Keratinocyte (primary cell): ENCODE data around the gene SNHG17. TPM values are rescaled to one million over a fixed set of nuclear protein-coding genes. Genes with fewer than 3 reads are reported as not detected.

ENCODE experiments used
- DNase-seq: peaks from one replicate; pipeline ENCODE4 v3.0.0-alpha.2; 2011; ENCODE audit warnings: low read depth, missing footprints, low spot score
- FAIRE-seq: peaks from 2 replicates; lab custom pipeline; 2011; peaks lifted over from hg19 to GRCh38; lab: Jason Lieb, UNC
- H2AFZ ChIP-seq: 2 replicates; pipeline ENCODE4 v1.6.0; 2012; ENCODE audit warnings: low read length, control low read depth, inconsistent platforms; ENCODE audit not compliant: control insufficient read depth
- H3K27ac ChIP-seq: 2 replicates; pipeline ENCODE4 v1.5.1; 2011; ENCODE audit warnings: low read length; ENCODE audit not compliant: control insufficient read depth, insufficient read depth
- H3K27me3 ChIP-seq: 3 replicates; pipeline ENCODE4 v1.6.0; 2011; ENCODE audit warnings: low read length; ENCODE audit not compliant: control insufficient read depth, insufficient read depth; ENCODE audit errors: extremely low read depth
- H3K36me3 ChIP-seq, 2 experiments: 2 replicates in 1 of 2; 3 replicates in 1 of 2; pipeline ENCODE4 v1.5.1; 2011; ENCODE audit warnings: low read length in 2 of 2, mild to moderate bottlenecking in 1 of 2; ENCODE audit not compliant: control insufficient read depth in 2 of 2, insufficient read depth in 2 of 2; ENCODE audit errors: extremely low read depth in 1 of 2
- H3K4me1 ChIP-seq: 3 replicates; pipeline ENCODE4 v1.5.1; 2011; ENCODE audit warnings: low read length; ENCODE audit not compliant: control insufficient read depth, insufficient read depth; ENCODE audit errors: extremely low read depth
- H3K4me2 ChIP-seq: 3 replicates; pipeline ENCODE4 v1.6.0; 2011; ENCODE audit warnings: low read depth, low read length; ENCODE audit not compliant: control insufficient read depth, insufficient read depth; ENCODE audit errors: extremely low read depth
- H3K4me3 ChIP-seq, 3 experiments: fragments of 200-600 bp in 1 of 3; sonication (generic) in 1 of 3; 2 replicates in 2 of 3; 3 replicates in 1 of 3; pipeline ENCODE4 v1.5.1; 2011 to 2016; ENCODE audit warnings: low read length in 3 of 3, mild to moderate bottlenecking in 3 of 3, control low read depth in 2 of 3, inconsistent platforms in 1 of 3, low read depth in 1 of 3, mixed read lengths in 1 of 3, mixed run types in 1 of 3, moderate library complexity in 1 of 3; ENCODE audit not compliant: control insufficient read depth in 2 of 3, insufficient read depth in 2 of 3; ENCODE audit errors: extremely low read depth in 1 of 3
- H3K79me2 ChIP-seq: 2 replicates; pipeline ENCODE4 v1.6.0; 2012; ENCODE audit warnings: low read length; ENCODE audit not compliant: control insufficient read depth, insufficient read depth
- H3K9ac ChIP-seq: 3 replicates; pipeline ENCODE4 v1.6.0; 2011; ENCODE audit warnings: low read length; ENCODE audit not compliant: control insufficient read depth, insufficient read depth; ENCODE audit errors: extremely low read depth
- H3K9me1 ChIP-seq: 3 replicates; pipeline ENCODE4 v1.6.0; 2011; ENCODE audit warnings: low read length; ENCODE audit not compliant: control insufficient read depth, insufficient read depth; ENCODE audit errors: extremely low read depth
- H3K9me3 ChIP-seq: 2 replicates; pipeline ENCODE4 v1.5.1; 2012; ENCODE audit warnings: low read depth, low read length; ENCODE audit not compliant: control insufficient read depth
- H4K20me1 ChIP-seq: 3 replicates; pipeline ENCODE4 v1.6.0; 2011; ENCODE audit warnings: low read length; ENCODE audit not compliant: control insufficient read depth, insufficient read depth; ENCODE audit errors: extremely low read depth
- EZH2 ChIP-seq: IDR thresholded peaks from one replicate; pipeline ENCODE4 v1.6.1; 2012; ENCODE audit warnings: inconsistent platforms, mild to moderate bottlenecking, low read length, moderate library complexity
- dilution Hi-C: fragments of 300-500 bp; cut with MboI; formaldehyde crosslinking; loops from one replicate; pipeline ENCODE4 v1.7.0; 2020; ENCODE audit warnings: low sequenced_read_pairs; ENCODE audit not compliant: extremely low pct_ligation_motif_present
- polyA plus RNA-seq, 5 experiments: library from polyadenylated mRNA; depleted of rRNA in 3 of 5; stranded (reverse) in 3 of 5; stranded (forward) in 1 of 5; unstranded in 1 of 5; fragments of >200 nt; gene quantifications; 1 replicate in 1 of 5; 2 replicates in 3 of 5; 3 replicates in 1 of 5; pipeline versions ENCODE4 v1.2.1 to v1.2.3, GENCODE V29; 2011 to 2012; ENCODE audit warnings: missing spikeins in 2 of 5, low read depth in 1 of 5, low replicate concordance in 1 of 5
- TF ChIP-seq, protein P1 (sequence below), 3 experiments: IDR thresholded peaks in 1 of 3; conservative IDR thresholded peaks in 1 of 3; optimal IDR thresholded peaks in 1 of 3; 2 replicates in 2 of 3; 3 replicates in 1 of 3; pipeline versions ENCODE3 to v1.5.1; 2011; ENCODE audit warnings: low read length in 3 of 3, mild to moderate bottlenecking in 3 of 3, moderate library complexity in 2 of 3, control low read depth in 1 of 3, inconsistent platforms in 1 of 3; ENCODE audit not compliant: insufficient read depth in 2 of 3; ENCODE audit errors: extremely low read depth in 1 of 3

Gene SNHG17
- polyA plus RNA-seq, 1 donor (not counting 4 experiments of a cell fraction or from before 2014, with no cell fraction given), result 25.3 TPM

DNA sequence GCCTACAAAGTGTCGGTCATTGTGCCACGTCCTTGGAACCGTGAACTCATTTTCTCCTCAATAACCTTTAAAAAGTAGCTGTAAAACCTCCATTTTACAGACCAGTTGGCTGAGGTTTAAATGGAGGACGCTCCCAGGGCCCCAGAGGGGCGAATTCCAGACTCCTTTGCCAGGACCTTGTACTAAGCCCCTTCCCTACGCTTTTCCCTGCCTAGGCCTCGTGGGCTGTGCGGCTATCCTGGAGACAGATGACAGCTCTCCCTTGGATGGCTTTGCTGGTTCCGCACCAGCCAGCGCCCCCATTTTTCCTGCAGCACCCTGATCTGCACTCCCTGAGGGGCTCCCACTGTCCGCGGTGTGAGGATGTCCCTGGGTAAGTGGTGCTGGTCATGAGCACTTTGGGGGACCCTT, 12.1 kb upstream of the SNHG17 start:
- Histone ChIP-seq H3K27me3 (no peaks in the 10 kb centered on the region), H2AFZ (peak overlapping the region; percentile 24), H3K9me1 (no peaks in the 10 kb centered on the region), H3K9me3 (no peaks in the 10 kb centered on the region), H3K79me2 (peaks cover 10% of the 10 kb centered on the region), H3K36me3 (peaks cover 10 to 16% of the 10 kb centered on the region in 2 experiments), H4K20me1 (no peaks in the 10 kb centered on the region), H3K4me2 (peak overlapping the region; percentile 87), H3K4me3 (peak overlapping the region; percentile 83 to 89 (median 84)), H3K4me1 (peaks cover 17% of the 10 kb centered on the region), H3K27ac (peak overlapping the region; percentile 79), H3K9ac (peak overlapping the region; percentile 93)
- DNase-seq (no peak), FAIRE-seq (no peak)
- dilution Hi-C loops, result no loop called here
- TF ChIP-seq EZH2, result no peak
- TF ChIP-seq, protein P1, sequence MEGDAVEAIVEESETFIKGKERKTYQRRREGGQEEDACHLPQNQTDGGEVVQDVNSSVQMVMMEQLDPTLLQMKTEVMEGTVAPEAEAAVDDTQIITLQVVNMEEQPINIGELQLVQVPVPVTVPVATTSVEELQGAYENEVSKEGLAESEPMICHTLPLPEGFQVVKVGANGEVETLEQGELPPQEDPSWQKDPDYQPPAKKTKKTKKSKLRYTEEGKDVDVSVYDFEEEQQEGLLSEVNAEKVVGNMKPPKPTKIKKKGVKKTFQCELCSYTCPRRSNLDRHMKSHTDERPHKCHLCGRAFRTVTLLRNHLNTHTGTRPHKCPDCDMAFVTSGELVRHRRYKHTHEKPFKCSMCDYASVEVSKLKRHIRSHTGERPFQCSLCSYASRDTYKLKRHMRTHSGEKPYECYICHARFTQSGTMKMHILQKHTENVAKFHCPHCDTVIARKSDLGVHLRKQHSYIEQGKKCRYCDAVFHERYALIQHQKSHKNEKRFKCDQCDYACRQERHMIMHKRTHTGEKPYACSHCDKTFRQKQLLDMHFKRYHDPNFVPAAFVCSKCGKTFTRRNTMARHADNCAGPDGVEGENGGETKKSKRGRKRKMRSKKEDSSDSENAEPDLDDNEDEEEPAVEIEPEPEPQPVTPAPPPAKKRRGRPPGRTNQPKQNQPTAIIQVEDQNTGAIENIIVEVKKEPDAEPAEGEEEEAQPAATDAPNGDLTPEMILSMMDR (optimal IDR thresholded peaks at IDR 0.05 in 1 of 3, IDR thresholded peaks at IDR 0.05 in 1 of 3, conservative IDR thresholded peaks at IDR 0.05 in 1 of 3; ENCODE audit: extremely low read depth in 1 of 3, insufficient read depth in 2 of 3, low read length in 3 of 3), result no peak

DNA sequence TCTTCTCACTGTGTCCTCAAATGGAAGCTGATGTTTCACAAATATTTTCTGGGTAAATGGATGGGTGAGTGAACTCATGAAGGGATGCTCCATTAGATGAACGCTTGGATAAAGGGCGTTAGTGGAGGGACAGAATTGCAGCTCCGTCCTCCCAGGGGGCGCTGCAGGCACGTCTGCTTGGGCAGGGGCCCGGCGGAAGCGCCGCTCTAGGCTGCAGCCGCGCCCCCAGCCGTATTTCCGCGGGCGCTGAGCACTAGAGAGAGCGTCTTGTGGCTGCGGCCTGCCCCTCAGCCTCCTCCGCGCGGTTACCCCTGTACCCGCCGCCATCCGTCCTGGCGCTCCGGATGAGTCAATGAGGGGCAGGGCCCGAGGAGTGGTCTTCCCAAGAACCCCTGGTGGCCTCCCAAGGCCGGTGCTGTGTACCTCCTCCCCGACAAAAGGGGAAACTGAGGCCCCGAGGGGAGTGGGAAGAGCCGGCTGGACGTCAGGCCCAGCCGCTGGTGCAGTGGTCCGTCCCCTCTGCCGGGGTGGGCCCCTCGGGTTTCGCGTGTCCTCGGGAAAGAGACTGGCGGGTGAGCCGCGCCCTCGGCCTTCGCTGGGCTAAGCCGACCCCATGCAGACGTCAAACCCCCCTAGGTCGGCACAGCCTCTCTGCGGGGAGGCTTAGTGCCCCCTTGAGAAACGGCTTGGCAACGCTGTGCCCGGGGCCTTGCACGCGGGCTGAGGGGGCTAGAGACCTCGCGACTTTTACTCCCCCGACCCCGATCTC, 11.5 kb upstream of the SNHG17 start:
- Histone ChIP-seq H3K9ac (peak overlapping the region; percentile 93), H3K9me1 (no peaks in the 10 kb centered on the region), H2AFZ (peak overlapping the region; percentile 63), H3K4me1 (peaks cover 15% of the 10 kb centered on the region), H4K20me1 (no peaks in the 10 kb centered on the region), H3K27me3 (no peaks in the 10 kb centered on the region), H3K36me3 (peaks cover 10 to 16% of the 10 kb centered on the region in 2 experiments), H3K4me2 (peak overlapping the region; percentile 87), H3K4me3 (peak overlapping the region; percentile 83 to 89 (median 84)), H3K79me2 (peaks cover 10% of the 10 kb centered on the region), H3K27ac (peak overlapping the region; percentile 79), H3K9me3 (no peaks in the 10 kb centered on the region)
- TF ChIP-seq, protein P1 (optimal IDR thresholded peaks at IDR 0.05 in 1 of 3, IDR thresholded peaks at IDR 0.05 in 1 of 3, conservative IDR thresholded peaks at IDR 0.05 in 1 of 3; ENCODE audit: extremely low read depth in 1 of 3, insufficient read depth in 2 of 3, low read length in 3 of 3), result peak; percentile 91 to 96 (median 96)
- no peak for TF ChIP-seq EZH2
- FAIRE-seq (no peak), DNase-seq (peak; percentile 59)
- dilution Hi-C loops, result no loop called here
